ENCODE measurements around the gene PTPRK.

The PTPRK gene

DNA sequence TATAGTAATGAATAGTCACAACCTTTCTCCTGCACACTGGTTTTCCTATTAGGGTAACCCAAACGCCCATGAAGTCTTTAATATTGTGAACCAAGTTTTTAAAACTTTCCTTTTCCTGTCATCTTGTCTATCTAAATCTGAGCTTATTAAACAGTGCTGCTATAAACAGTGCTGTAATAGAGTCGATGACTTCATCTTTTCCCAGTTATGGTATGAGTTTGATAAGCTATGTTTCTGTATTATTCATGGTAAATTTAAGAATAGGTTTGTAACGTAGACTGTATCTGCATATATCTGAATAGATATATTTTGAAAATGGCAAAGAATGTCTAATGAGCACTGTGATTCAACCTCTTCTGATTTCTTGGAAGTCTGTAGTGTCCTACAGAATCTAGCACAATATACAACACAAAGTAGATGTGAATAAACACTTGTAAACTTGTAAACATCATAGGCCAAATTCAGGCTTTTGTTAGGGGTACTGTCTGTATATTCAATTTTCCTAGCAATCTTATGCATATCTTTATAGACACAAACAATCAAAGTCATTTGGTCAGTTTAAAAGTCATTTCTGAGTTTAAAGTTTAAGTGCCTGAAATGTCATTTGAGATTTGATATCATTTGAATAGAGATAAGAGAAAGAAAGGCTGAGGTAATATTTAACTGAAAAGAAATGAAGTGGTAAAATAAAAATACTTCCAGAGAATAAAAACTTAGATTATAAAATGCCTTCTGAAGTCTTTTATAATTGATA lies 155.5 kb downstream of the PTPRK start:
- TF ChIP-seq, protein P1, sequence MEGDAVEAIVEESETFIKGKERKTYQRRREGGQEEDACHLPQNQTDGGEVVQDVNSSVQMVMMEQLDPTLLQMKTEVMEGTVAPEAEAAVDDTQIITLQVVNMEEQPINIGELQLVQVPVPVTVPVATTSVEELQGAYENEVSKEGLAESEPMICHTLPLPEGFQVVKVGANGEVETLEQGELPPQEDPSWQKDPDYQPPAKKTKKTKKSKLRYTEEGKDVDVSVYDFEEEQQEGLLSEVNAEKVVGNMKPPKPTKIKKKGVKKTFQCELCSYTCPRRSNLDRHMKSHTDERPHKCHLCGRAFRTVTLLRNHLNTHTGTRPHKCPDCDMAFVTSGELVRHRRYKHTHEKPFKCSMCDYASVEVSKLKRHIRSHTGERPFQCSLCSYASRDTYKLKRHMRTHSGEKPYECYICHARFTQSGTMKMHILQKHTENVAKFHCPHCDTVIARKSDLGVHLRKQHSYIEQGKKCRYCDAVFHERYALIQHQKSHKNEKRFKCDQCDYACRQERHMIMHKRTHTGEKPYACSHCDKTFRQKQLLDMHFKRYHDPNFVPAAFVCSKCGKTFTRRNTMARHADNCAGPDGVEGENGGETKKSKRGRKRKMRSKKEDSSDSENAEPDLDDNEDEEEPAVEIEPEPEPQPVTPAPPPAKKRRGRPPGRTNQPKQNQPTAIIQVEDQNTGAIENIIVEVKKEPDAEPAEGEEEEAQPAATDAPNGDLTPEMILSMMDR (IDR thresholded peaks at IDR 0.05; ENCODE audit: low read depth, low read length): no peak
- DNase-seq (ENCODE audit: extremely low read depth, low read depth): no peak

DNA sequence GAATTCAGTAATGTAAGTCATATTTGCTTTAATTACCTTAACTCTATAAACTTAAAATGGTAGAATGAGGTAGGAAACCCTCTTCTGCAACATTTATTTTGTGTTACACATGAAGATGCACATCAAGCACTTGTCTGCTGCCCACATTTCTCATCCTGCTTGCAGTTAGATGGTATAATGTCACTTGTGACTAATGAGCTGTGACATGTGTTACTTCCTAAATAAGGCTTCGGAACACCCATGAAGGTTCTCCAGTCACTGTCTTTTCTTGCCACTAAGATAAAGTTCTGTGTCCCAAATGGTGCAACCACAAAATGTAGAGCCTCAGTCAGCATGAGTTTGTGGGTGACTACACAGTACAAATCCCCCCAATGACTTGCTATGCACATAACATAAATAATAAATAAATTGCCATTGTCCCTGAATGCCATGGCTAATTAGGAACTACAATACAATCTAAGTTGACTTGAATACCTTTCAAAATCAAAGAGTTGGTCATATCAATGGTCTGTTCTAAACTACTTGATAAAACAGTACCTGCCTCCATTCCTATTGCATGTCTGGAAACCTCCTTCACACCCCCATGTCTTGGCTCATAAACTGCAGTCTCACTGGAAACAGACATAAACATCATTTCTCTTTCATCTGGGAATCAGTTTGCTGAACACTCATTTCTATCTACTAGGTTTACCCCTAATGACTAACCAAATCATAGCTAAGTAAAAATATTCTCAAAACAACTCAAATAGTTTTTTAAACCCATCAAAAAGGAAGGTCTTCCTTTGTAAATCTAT lies 157.2 kb downstream of the PTPRK start:
- no peak for DNase-seq (ENCODE audit: extremely low read depth, low read depth)

DNA sequence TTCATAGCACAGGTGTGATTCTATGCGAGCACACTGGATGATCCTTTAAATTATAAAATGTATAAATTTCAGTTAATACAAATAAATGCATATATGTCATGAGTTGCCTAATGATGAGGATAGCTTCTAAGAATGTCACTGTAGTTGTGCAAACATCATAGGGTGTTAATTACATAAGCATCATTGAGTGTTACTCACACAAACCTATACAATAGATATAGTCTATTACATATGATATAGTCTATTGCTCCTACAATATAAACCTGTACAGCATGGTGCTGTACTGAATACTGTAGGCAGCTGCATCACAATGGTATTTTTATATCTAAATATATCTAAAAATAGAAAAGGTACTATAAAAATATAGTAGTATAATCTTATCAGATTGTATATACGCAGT lies 159.0 kb downstream of the PTPRK start:
- TF ChIP-seq, protein P1 (IDR thresholded peaks at IDR 0.05; ENCODE audit: low read depth, low read length): no peak
- no peak for DNase-seq (ENCODE audit: extremely low read depth, low read depth)

More for the DNA sequence above, 157.2 kb downstream of the PTPRK start:
- TF ChIP-seq, protein P1 (IDR thresholded peaks at IDR 0.05; ENCODE audit: low read depth, low read length): no peak

DNA sequence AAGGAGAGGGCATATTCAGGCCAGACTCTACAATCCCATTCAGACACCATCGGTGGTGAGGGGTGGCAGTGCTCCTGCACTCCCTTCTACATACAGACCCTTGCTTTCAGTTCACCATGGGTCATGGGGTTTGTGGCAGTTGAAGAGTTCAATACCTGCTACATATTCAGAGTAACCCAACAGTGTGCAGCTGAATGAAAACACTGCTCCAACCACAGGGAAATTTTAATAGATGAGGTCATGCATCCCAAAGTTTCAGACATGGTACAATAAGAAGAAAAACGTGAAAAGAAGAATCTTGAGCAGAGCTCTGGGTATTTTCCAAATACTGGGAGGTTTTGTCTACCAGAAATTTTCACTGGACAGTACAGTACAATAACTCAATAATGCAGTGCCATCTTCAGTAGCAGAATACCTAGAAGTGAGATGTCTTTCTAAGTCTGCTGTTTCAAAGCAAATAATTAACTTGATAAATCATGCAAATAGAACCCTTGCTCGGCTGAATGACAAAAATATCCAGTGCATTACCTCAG lies 162.1 kb downstream of the PTPRK start:
- DNase-seq (ENCODE audit: extremely low read depth, low read depth): no peak
- TF ChIP-seq, protein P1 (IDR thresholded peaks at IDR 0.05; ENCODE audit: low read depth, low read length): no peak

DNA sequence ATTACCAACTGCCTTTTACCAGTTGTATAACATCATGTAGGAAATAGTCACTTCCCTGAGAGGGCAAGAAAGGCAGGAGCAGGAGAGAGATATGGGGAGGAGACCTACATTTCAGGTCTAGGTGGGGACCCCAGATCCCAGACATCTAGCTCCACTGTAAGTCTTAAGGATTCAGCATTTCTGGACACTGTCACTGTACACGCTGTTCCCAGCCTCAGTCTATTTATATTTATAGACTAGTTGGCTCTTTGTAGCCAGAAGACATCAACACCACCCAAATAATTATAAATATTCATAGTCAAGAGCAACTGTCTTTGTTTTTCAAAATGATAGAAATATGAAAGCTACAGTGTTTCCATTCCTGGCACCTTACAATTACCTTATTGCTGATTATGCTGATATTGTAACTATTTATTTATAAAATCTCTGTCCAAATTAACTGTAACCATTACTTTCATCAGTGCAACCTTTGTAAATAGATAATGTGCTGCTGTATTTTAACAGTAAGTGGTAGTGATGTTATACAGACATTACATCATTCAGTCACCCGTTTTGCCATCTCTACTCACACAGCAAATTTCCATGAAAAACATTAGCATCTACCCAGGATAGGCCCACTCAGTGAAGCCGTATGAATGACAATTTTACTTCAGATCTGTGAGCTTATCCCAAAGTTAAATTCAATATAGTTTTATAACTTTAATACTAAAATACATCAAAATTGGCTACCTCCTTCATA lies 162.8 kb downstream of the PTPRK start:
- TF ChIP-seq, protein P1 (IDR thresholded peaks at IDR 0.05; ENCODE audit: low read depth, low read length): no peak

DNA sequence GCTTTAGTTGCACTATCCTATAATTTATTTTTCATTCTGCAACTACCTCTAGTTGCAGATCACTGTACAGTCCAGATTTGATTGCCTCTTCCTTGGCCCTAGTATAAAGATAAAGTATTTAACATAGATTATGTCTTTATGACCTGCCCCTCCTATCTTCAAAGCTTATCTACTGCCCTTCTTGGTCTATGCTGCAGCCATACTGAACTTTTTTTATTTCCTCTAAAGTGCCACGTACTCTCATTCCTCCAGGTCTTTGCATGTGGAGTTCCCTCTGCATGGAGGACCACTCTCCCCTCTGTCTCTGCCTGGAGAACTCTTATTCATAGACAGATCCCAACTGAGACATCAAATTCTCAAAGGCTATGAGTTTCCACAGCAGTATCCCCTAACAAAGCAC lies 168.0 kb downstream of the PTPRK start:
- no peak for DNase-seq (ENCODE audit: extremely low read depth, low read depth)
- TF ChIP-seq, protein P1 (IDR thresholded peaks at IDR 0.05; ENCODE audit: low read depth, low read length): no peak

More for the DNA sequence above, 162.8 kb downstream of the PTPRK start:
- DNase-seq (ENCODE audit: extremely low read depth, low read depth): no peak

Measured in AG09319 (cell line).